NCI-H2196 treated with DMSO at 0.1 percent for 48 hours (cell line): ENCODE measurements around the gene HSPH1.

Source experiments
- DNase-seq: peaks from one replicate; lab custom pipeline; 2025; ENCODE audit not compliant: unreplicated experiment; lab: John Stamatoyannopoulos, UW

HSPH1 gene

DNA sequence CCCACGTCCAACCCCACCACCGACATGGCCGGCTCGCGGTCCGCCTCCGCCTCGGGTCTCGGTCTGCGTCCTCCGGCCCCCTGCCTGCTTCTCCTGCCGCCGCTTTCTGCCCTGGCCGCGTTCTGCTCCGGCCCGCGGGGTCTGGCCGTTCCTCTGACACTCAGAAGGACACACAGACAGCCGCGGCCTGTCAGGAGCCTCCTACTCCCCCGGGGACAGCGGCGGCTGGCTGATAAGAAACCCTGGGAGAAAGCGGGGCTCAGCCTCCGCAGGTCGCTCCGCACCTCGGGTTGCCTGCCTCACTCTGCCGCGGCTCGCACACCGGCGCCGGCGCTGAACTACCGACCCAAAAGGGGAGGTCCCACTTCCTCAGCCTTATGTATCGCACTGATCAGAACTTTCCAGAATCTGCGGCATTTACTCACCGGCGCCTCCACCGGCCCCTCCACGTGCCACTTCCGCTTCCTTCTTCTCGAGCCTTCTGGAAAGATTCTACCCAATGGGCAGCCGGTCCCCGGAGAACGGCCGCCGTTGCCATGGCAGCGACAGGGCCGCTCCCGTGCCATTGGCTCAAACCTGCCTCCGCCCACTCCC is at the start of gene HSPH1:
Gene HSPH1, minus strand, starts transcription at position 348 of the 594 bp plus-strand sequence. Its CDS starts 322 bp downstream, at position 26.
- DNase-seq, result peak; percentile 84

DNA sequence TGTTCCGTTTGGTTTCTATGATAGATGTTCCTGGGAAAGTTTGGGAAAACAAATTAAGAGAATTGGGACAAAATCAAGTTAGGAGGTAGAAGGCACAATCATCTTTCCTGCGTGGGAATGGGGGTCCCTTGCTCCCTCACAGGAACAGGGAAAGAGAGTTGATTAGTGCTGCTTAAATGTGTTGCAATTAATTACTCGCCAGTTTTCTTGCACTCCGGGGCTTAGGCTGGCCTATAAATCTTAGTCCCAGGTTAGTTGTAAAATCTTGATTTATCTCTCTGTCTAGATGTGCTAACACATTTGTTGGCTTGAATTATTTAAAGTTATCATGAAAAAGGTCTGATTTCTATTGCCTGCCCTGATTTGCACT is 48.1 kb upstream of the HSPH1 start:
- DNase-seq, result no peak

DNA sequence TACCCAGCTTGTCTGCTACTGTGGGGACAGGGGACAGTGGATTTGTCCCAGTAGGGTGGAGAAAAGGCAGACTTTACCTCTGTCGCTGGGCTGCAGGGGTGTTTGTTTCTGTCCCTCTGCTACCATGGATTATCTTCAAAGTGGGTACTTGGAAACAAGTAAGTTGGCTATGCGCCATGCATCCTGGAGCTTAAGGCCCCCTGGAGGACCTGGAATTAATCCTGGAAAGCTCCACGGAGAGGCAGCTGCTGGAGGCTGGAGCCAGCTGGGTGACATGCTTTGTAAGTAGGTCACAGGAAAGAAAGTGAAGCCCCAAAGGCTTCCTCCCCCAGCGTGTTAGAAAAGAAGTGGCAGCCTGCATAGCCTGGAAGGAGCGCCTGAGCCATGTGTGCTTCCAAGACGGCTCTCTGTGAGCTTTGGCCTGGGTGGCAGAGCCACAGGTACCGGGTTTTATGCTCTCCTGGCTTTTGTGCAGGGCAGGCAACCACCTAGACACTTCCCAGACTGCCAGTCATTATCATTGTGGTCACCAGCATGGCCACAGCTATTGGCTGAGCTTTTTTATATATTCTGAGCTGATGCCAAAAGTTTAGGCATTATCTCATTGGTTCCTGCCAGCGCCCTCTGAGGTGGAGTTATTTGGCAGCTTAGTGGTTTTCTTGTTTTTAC is 47.6 kb upstream of the HSPH1 start:
- DNase-seq, result peak; percentile 37

DNA sequence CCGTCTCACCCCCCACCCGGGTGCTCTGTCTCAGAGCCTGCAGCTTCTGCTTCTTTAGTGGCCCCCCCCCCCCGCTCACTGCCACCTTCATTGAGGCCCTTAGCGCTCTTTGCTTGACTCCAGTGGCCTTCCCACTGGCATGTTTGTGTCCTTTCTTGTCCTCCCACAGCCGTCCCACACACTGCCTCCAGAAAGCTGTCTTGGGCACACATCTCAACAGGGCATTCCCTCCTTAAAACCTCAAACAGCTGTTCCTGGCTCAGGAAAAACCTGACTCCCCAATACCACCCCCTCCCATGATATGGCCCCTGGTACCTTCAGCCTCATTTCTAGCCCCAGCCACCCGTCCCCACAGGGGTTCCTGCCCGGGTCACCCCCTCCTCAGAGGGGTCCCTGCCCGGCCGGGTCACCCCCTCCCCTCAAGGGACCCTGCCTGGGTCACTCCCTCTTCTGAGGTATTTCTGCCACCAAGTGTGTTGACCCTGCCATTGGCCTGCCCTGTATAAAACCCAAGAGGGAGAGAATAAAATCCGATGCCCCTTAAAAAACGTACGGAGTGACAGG is 46.9 kb upstream of the HSPH1 start:
- no peak for DNase-seq

DNA sequence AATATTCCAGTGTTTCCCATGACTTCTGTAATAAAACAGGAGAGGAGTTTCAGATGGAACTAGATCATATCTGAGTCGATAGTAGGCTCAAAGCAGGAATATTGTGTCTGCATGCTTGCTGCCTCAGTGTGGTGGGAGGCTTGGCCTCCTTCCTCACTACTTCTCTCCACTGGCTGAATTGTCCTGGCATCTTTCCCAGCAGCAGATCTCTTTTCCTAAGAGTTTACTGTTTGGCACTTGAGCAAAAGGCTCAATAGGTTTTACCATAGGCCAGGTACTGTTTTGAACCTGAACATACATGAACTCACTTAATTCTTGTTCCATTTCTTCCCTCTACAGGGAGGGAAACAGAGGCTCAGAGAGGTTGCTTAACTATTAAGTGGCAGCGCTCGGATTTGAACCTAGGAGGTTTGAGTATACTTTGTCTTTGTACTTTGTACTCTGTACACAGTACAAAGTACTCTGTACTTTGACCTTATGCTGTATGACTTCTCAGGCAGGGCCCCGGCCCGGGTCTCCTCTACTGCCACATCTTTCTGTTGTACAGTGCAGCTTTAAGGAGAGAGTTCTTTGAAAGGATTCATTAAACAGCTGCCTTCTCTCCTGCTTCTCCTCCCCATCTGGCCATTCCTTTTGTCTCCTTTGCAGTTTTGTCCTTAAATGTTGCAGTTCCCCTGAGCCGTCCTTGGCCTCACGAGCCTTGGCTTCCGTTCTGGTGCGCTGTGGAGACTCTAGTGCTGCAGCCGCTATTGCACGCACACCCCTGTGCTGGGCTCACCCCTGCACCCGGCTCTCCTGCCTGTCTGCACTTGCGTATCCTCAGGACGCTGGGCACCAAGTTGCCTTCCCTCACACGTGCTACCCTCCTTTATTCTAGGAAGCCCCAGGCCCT is 46.2 kb upstream of the HSPH1 start:
- no peak for DNase-seq

DNA sequence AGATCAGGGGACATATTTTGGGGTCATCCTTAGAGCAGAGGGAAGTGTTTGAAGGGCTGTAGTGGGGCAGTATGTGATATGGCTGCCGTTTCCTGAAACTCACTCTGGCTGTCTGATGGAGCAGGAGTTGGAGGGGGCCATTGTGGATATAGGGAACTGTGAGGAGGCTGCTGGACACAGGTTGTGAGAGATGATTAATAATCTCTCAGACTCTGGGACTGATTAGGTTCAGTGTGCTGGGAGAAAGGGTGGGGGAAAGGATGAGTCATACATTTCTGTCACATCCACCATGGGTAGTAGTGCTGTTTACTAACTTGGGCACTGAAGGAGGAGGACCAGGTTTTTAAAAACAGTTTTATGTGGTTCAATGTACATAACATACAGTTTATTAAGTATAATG is 42.9 kb upstream of the HSPH1 start:
- DNase-seq, result no peak

DNA sequence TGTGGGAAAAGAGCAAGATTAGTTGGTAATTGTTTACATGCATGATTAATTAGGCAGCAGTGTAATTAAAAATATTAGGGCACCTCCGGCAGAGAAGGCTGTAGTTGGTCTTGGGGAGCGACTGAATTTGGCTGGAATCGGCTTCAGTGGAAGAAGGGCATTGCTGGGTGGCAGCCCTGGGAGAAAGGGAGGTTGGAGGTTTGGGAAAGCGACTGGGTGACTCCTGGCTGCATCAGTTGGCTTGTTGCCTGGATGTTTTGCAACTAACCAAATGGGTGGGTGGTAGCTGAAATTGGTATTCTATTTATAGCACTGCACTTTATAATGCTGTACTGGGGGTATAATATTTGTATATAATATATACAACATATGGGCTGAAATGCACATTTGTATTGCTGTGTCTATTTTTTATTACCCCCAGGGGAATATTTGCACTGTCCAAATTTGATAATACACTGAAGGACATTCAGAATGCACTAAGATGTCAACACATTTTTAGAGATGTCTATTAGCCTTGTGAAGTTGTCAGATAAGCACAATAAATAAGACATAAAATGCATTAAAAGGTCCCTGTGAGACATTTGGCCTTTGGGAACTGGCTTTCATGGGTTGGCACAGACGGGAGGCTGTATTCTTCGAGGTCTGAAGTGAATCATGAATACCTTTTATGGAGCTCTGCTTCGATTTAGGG is 39.8 kb upstream of the HSPH1 start:
- no peak for DNase-seq

DNA sequence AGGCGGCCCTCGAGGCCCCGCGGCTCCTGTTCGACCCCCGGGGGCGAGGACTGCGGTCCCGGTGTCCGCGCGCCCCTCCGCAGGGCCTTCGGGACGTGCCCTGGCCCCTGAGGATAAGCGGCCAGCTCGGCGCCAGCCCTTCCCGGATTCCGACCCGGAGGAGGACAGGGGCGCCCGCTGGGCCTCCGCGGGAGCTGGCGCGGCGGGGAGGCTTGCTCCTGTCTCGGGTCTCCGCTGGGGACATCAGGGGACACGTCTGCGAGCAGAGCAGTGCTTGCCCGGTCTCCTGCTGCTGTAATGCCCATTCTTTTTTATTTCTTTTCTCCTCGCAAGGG is 38.9 kb upstream of the HSPH1 start:
- DNase-seq, result no peak

DNA sequence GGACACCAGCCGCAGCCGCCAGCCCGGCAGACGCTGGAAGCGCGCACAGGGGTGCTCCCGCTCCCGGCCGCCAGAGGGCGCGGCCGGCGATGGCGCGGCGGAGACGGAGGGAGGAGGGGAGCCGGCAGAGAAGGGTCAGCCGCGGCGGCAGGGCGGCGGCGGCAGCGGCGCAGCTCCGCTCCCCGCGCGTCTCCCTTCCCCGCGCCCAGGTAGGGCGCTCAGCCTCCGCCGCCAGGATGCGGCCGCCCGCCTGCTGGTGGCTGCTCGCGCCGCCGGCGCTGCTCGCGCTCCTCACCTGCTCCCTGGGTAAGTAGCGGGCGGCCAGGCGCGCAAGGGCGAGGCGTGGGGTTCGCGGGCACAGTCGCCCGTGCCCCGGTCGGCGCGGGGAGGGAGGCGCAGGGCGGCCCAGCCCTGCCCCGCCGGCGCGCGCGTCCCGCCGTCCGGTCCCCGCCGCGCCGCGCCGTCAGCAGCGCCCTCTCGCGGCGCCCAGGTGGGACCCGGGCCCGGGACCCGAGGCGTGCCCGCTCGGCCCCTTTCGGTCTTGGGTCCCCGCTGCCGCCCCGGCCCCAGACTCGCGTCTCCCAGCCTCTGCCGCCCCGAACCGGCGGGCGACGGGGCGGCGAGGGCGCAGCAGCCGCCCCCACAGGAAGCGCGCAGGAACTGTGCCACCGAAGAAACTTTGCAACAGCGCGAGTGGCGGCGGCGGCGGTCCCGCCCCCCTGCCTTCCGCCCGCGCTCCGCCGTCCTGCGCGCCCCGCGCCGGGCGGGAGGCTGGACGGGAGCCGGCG is 38.3 kb upstream of the HSPH1 start, which contains the start of gene B3GLCT:
Gene B3GLCT, plus strand, starts transcription at position 127 of the 788 bp plus-strand sequence. Its CDS starts 110 bp downstream, at position 237.
- DNase-seq, result peak; percentile 16

DNA sequence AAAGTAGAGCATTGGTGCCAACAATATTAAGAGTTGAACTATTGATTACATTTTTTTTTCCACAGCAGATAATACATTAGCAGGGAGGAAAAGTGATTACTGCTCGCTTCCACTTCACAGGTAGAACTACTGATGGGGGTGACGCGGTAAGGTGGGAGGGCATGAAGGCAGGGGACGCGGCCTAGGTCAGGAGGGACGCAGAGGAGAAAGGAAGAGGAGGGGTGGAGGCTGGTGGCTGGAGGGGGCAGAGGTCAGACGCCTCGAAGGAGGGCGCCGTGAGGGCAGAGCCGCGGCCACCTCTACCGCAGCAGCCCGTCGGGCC is 37.8 kb upstream of the HSPH1 start:
- DNase-seq, result no peak

DNA sequence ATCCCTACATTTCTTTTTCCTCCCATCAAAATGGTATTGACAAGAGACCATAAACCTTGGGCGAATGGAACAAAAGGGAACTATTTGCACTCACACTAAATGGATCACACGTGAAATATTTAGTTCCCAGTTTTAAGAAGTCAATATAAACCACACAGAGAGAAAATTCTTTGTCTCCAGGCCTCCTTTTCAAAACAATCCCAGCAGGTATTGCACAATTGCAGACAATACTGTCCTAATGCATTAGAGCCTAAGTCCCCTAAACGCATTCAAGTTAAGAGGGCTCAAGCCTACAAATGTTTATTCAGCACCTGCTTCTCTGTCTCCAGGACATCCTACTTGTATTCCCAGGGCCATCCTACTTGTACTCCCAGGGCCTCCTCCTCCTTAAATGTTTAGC is 36.8 kb upstream of the HSPH1 start:
- DNase-seq, result no peak

DNA sequence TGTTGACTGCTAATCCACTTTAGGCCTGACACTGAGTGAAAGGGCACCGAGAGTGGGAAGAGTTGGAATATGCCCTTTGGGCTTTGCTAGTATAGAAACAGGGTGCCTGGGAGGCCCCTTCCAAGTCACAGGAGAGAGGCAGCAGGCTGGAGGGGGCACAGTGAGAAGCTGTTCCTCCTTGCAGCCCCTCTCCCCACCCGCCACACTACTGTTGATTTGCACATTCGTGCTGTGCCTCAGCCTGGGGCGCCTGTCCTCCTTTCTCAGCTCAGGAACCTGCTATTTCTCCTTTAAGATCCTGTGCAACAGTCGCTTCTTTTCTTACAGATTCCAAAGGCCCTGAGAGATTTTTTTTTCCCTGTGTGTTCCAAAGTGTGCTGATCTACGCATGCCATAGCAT is 35.3 kb upstream of the HSPH1 start:
- no peak for DNase-seq

DNA sequence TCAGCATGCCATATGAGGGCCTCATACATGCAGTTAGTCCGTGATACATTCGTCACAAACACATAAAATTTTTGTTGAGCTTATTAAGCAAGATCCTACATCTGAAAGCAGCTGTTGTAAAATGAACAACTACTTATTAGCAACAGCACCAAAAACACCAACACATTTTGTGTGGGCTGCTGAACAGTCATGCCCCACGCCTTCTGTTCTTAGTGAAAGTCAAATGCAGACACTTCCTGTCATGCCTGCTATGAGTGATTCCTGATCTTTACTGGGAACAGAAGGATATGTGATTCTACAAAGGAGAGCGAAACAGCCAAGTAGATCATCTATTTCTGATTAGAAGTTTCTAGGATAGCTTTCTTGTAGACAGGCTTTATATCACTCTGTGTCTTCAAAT is 33.9 kb upstream of the HSPH1 start:
- DNase-seq, result no peak

DNA sequence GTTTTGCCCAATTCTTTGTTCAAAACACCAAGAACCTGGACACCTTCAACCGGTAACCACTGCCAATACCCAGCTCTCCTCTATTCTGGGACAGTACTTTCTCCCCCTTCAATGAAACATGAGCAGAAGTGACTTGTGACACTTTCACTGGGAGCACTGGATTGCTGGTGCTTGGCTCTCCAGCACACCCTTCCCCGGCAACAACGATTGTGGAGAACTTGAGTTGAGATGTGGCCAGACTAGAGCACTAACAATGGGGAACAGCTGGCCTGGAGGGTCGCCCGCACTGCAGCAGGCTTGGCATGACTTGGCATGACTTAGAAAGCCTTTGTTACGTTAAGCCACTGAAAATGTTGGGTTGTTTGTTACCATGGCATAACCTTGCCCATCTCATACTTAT is 30.6 kb upstream of the HSPH1 start:
- DNase-seq, result no peak

DNA sequence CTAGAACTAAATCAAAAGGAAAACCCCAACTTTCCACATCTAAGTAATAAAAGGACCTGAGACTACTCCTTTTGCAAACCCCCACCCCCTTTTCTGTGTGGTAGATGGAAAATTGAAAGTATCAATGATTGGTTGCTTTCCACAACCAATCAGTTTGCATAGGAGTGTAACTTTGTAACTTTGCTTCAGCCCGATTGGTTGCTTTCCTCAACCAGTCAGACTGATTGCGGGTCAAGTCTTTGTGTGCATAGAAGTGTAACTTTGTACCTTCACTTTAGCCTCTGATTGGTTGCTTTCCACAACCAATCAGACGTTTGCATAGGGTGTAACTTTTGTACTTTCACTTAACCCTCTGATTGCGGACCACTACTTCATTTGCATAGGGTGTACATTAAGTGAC is 30.0 kb upstream of the HSPH1 start:
- no peak for DNase-seq

DNA sequence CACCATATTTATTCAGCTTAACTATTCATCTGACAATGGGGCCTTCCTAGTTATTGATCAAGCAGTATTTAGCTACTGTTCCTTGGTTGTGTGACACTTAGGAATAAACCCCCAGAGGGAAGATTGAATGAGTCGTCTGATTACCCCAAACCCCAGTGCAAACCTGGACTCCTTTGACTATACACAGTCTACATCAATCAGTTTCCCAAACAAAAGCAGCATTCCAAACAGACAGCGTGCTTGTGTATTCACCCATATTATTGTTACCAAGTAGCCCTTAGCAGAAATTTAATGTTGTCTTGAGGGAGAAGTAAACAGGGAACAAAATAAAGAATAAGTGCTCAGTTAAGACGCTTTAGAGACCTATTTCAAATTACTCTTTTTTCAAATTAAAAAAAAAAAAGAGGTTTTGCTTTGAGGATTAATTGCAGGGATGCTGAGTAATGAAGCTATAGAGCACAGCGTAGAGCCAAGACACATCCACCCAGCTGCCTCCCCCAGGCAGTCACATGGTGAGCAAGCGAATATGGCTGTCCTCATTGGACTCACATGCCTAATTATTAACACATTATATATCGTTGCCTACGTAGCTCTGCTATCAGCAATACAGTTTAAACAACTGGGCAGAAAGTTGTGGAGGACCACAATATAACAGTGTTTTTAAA is 23.4 kb upstream of the HSPH1 start:
- no peak for DNase-seq

DNA sequence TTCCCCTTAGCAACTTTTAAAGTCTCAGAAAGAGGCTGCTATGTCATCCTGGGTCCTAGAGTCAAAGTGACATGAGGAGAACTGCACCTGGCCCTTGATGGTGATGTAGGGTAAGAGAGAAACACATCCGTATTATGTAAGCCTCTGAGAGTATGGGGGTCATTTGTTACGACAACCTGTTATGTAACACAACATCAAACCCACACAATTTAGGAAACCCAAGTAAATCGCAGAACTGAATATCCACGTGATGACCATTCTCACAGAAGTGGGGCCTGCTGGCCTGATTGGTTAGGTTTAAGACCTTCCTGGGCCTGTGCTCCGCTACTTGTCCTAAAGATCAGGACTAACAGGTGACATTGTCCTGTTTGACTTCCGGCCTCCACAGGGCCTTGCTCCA is 22.7 kb upstream of the HSPH1 start:
- no peak for DNase-seq

DNA sequence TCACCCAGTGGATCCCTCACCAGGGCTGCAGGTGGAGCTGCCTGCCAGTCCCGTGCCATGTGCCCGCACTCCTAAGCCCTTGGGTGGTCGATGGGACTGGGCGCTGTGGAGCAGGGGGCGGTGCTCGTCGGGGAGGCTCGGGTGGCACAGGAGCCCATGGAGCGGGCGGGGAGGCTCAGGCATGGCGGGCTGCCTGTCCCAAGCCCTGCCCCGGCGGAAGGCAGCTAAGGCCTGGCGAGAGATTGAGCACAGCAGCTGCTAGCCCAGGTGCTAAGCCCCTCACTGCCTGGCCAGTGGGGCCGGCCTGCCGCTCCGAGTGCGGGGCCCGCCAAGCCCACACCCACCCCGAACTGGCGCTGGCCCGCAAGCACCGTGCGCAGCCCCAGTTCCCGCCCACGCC is 21.3 kb upstream of the HSPH1 start:
- no peak for DNase-seq

DNA sequence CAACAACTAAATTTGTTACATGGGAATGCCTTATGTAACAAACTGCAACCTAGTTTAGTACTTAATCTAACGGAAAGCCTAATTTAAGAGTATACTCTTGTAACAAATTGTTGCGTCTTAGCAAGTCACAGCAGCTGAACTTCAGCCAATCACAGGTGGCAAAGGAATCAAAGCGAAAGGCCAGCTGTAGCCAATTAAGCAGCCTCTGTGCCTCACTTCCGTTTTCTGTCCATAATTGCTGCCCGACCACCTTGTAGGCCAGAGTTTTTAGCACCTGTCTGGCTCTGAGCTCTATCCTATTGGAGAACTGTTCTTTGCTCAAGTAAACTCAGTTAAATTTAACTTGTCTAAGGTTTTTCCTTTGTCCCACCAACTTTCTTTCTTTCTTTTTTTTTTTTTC is 18.1 kb upstream of the HSPH1 start:
- DNase-seq, result no peak

DNA sequence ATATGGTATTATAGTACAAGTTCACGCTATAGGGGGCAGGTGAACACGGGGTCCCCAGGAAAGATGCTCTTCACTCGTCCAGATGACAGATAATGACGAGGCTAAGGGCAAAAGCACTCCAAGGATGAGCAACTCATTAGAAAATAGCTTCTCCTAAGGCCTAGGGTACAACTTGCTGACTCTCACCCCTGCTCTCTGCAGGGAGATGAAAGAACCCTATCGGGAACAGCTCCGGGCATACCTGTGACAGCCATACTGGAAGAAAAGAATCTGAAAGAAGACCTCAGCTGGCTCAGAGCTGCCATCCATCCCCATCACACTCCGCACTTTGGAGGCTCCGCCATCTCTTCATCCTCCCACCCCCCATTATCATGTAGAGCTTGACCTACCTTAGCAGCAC is 17.5 kb upstream of the HSPH1 start:
- DNase-seq, result no peak
